Stimulated activated CD4-positive, alpha-beta T cell treated with anti-CD3 and anti-CD28 coated beads, Interleukin-15, amount 100 ng/mL, for 24 hours (primary cell): ENCODE results near the gene WDHD1.
"Not testable (repeated sequence)": the region's sequence is repeated elsewhere in the genome, so short reads cannot be mapped to it uniquely, and the experiment has no call there.

ENCODE experiments used
- DNase-seq: peaks from one replicate; pipeline ENCODE4 v3.0.0-alpha.2; 2020

Gene WDHD1

DNA sequence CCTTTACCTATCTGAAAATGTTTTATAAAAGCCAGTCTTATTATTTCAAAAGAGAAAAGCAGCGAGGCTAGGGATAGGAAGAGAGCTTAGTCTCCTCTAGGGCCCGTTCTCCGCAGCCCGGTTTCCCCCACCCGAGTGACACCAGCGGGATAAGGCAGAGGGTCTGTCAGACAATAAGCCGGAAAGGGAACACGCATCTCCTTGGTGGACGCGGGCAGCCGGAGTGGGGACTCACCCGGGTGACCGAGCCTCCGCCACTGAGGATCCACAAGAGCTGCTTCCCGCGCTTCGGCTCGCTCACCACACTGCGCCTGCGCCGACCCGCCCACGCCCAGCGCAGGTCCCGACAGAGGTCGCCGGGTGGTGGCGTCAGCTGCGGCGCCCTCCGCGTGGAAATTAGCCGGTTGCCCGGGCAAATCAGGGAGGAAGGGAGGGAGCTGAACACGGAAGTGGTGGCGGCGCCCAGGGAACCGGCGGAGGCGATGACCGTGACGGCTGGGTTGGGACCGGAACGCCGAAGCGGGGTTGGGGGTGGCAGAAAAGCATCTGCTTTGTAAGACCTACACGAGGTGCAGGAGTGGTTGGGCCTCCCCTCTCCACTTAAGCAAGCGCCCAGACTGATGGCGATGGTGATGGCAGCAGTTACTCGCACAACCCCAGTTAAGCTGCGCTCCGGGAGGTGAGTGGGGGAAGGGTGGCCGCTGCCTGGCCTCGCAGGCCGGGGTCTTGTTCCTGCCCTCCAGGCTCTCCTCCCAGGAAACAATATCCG, at the start of gene WDHD1, which contains the start of gene SOCS4:
Gene WDHD1 (minus strand): TSS at position 307 of the 769 bp plus-strand sequence. CDS start 312 bp downstream, outside the sequence.
Gene SOCS4 (plus strand): TSS at position 444 of the 769 bp plus-strand sequence. CDS start 15,806 bp downstream, outside the sequence.
- peak; percentile 98 for DNase-seq

DNA sequence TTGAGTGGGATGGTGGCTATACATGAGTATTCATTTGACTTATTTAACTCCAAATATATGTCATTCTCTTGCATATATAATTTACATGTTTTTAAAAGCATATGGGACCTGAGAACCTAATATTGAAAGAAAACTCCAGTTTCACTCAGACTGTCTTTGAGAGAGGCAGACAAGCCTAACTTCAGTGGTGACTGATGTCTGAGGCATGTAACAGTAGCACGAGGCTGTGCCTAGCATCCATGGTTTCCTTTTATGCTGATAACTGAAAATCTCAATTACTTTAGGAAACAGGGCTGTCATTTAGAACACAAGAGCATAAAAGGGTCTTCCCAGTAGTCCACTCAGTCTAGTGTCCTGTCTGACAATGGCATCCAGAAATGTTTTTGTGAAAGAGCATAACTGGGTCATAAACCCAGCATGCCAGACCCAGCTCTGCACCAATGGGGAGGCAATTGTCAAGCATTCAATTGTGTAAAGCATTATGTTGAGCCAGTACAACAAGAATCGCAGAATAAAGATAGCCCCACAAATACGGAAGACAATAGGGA, 48.8 kb upstream of the WDHD1 start:
- DNase-seq = no peak

- no peak for DNase-seq
Measured at GRCh38 chr14:55074662-55075061, 47.8 kb upstream of the WDHD1 start.

GRCh38 chr14:55073856-55074255, 47.0 kb upstream of the WDHD1 start:
- no peak for DNase-seq

DNA sequence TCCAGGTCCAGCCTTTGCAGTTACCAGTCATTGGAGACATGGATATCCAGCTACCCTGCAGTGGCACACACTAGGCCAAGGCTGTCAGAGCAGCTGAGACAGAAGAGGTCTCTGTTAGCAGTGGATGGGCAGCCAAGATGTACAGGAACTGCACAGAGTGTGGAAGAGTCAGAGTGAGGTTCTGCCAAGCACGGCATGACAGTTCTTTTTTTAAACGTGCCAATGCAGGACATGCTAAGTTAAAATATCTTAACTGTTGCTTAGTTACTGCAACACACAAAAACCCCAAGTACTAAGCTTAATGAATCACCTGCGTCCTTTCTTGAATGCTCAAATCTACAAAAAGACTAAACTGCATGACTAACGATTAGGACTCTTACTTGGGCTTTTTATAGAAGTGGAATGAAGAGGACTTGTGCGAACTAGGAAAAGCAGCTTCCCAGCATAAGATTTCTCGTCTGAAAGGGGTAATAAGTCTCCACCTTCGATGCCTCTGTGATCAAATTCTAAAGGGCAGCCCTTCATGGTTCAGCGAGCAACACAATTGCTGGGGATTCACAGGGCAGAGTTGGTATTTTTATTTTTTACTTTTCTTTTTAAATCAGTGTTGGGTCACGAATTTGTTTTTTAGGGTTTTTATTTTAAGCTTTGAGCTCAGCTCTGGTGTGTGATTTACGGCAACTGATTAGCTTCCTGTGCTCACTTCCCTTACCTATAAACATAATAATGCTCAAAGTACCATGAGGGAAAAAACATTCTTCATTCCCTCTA, 45.2 kb upstream of the WDHD1 start:
- peak; percentile 34 for DNase-seq

GRCh38 chr14:55070981-55071411, 44.1 kb upstream of the WDHD1 start:
- DNase-seq = no peak

DNA sequence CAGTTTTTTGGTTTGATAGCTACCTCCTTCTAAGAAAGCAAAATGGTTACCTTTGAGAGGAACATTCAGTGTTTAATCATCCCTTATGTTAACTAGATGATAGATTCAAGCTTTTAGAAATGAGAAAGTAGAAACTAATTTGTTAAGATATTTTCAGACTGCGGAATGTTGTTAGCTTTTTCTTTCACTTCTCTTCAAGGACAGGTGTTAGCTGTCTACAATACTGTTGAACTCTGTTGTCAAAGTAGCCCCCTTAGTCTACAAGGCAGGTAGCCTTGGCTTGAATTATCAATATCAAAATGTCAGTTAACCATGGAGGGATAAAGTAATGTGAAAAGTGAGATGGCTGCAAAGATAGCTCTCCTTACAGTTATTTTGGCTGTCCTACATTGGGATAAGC, 39.3 kb upstream of the WDHD1 start:
- DNase-seq = no peak

DNA sequence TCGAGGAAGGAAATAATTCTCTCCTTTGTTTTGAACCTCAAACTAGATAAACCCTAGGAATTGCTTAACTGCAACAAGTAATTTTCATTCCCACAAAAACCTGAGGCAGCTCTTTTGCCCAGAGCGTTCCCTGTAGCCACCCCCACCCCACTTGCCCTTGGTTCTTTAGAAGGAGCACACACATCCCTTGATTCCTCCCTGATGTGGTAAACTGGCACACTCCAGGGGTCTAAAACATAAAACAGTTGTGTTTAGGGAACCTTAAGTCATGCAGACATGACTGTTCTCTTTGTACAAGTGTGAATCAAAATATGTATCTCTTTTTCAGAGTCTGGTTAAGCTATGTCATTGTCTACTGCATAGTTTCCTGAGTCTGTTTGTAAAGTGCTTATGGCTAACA, 38.5 kb upstream of the WDHD1 start:
- DNase-seq = no peak

GRCh38 chr14:55064896-55065295, 38.0 kb upstream of the WDHD1 start:
- DNase-seq = not testable (repeated sequence)

- no peak for DNase-seq
Measured at GRCh38 chr14:55062517-55063351, 35.8 kb upstream of the WDHD1 start.

DNA sequence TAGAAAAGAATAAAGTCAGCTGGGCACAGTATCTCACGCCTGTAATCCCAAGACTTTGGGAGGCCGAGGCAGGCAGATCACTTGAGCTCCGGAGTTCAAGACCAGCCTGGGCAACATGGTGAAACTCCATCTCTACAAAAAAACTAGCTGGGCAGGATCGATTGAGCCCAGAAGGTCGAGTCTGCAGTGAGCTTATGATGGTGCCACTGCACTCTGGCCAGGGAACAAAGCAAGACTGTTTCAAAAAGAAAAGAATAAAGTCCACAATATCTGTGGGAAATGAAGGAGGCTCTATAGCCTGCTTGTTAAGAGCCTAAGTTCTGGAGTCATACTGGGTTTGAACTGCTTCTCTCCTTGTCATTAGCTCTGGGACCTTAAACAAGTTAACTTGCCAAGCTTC, 32.4 kb upstream of the WDHD1 start:
- DNase-seq = no peak

DNA sequence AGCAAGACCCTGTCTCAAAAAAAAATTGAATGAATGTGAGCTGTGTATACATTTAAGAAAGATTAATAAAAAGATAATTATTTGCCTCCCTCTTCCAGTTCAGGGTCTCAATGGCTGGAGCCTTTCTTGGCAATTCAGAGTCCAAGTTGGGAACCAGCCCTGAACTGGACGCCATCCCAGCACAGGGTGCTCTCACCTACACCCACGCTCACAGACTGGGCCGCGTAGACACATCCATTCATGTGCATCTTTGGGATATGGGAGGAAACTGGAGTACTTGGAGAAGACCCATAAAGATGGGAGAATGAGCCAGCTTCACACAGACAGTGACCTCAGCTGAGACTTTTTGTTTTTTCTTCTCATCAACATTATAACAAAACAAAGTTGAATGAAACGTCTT, 31.0 kb upstream of the WDHD1 start:
- DNase-seq = no peak

DNA sequence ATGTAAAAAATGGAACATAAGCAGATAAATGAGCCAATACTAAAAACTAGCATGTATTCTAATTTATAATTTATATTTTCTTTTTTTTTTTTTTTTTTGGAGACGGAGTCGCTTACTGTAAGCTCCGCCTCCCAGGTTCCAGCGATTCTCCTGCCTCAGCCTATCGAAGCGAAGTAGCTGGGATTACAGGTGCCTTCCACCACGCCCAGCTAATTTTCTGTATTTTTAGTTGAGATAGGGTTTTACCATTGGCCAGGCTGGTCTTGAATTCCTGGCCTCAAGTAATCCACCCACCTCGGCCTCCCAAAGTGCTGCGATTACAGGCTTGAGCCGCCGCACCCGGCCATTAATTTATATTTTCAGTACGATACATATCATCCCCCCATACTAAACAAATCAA, 27.2 kb upstream of the WDHD1 start:
- DNase-seq = no peak

- DNase-seq = no peak
Measured at GRCh38 chr14:55053500-55053899, 26.6 kb upstream of the WDHD1 start.

GRCh38 chr14:55053018-55053417, 26.1 kb upstream of the WDHD1 start:
- DNase-seq = no peak

DNA sequence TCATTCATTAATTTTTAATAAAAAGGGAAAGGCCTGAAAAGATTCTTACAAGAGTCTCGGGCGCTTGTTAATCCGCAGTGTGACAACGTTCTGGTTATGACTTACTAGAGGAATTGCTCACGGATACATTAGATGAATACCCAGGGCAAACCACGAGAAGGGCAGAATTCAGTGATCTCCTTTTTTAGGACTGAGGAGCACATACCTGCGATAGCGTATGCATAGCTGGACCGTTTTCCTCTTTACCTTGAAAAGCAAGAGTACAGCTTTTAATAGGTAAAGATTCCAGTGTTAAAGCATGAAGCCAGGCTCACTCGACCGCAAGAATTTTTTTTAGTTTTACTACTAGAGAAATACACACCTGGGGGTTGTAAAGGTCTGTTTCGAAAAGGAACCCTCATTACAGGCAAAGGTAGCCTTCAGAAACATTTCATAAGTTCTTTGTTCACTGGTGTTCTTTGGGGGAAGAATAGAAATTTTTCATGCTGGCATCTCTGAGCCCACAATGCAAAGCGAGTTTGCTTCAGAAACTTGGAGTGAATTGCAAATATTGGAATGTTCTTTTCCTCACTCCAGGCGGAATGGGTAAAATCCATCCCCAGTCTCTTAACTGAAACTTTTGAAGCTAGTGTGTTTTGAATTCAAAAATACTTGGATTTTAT, 25.5 kb upstream of the WDHD1 start:
- DNase-seq = no peak

DNA sequence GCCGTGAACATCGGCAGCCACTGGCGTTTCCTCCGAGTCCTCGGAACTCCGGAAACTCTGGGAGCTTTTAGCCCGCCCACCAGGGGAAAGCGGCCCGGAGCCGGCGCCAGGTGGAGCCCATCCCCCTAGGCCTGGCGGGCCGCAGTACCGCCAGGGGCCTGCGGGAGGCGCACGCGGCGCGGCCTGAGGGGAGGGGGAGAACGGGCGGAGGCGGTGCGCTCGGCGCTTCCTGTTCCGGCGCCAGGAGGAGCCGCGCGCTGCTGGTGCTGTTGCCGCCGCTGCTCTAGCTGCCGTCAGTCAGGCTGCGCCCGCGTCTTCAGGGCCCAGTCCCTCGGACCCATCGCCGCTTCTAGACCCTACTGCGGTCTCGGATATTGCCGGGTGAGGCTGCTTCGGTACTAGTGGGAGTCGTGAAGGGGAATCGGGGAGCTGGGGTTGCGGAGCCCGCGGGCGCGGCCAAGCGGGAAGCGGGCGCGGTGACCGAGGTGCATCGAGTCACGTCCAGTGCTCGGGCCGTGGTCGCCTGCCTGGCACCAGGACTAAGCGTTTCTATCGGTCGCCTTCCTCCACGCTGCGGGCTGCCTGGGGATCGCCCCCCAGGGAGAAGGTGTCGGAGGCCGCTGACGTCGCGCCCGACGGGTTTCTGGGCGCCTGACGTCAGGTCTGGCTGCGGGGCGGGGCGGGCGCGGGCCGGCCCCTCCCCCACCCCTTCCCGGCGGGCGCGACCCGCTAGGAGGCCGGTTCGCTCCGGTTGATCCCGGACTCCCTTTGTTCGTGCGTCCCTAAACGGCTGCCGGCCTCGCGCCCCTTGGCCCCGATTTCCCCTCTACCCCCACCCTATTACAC, 24.7 kb upstream of the WDHD1 start, which contains the start of gene MAPK1IP1L:
Gene MAPK1IP1L (plus strand): TSS at position 225 of the 846 bp plus-strand sequence. CDS start 10,037 bp downstream, outside the sequence.
- peak; percentile 90 for DNase-seq

- DNase-seq = no peak
Measured at GRCh38 chr14:55051165-55051422, 24.2 kb upstream of the WDHD1 start.

DNA sequence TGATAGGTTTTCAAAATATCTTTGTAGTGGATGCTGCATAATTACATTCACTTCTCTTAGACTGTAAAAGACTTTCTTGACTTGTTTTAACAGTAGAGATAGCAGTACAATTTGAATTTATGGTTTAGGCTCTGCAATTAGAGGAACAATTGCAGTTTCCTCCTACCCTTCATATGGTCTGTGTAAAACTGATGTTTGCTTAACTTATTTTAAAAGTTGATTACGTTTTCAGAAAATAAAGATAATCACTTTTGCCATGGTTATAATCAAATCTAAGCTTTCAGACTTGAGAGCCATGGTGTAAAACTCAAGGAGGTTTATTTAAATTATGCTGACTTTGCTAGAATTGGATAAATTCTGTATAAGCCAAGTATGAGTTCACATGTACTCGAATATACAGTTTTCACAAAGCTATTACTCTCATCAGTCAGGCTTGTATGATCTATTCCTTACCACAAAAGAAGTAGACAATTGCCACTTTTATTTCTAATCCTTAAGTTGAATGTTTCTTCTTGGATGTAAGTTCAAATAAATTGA, 22.1 kb upstream of the WDHD1 start:
- DNase-seq = no peak

DNA sequence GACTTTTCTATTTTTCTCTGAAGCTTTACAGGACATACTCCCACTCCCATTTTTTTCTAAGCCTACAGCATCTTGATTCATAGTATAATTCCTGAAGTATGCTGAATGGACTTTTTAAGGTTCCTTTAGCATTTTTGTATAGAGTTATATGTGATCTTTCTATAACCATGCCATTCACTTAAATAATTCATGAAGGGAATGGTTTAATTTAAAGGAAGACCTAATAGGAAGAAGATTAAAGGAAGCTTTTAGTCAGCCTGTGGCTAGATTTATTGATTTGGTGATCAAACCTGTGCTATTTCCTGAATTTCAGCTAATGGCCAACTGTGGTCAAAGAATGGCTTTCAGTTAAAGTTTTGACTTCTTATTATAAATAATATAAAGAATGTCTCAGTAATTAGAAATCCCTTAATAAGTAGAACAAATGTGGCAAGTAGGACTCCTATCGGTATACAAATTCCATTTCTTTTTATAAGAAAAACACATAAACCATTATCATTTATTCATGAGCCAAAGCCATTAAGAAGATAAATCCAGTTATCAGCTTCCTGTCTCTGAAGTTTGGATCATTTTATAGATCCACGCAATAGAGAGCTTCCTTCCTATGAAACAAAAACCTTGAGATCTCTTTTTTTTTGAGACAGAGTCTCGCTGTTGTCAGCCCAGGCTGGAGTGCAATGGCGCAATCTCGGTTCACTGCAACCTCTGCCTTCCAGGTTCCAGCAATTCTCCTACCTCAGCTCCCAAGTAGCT, 20.6 kb upstream of the WDHD1 start:
- no peak for DNase-seq
